Endodermal cell (in vitro differentiated cells): ENCODE data around the gene EIF2B4. TPM values are rescaled to one million over a fixed set of nuclear protein-coding genes. Genes with fewer than 3 reads are reported as not detected.

Source experiments
- DNase-seq: peaks from one replicate; pipeline ENCODE4 v3.0.0-alpha.2; 2017
- H3K27ac ChIP-seq: 2 replicates; pipeline ENCODE4 v1.5.1; 2013; ENCODE audit warnings: mild to moderate bottlenecking, low read depth, low read length, moderate library complexity
- H3K27me3 ChIP-seq: 2 replicates; pipeline ENCODE4 v1.6.1; 2013; ENCODE audit warnings: mild to moderate bottlenecking, low read length, moderate library complexity; ENCODE audit not compliant: insufficient read depth, control insufficient read depth, poor library complexity, severe bottlenecking
- H3K36me3 ChIP-seq: 2 replicates; pipeline ENCODE4 v1.7.0; 2013; ENCODE audit warnings: mild to moderate bottlenecking, low read length, moderate library complexity; ENCODE audit not compliant: control insufficient read depth, insufficient read depth
- H3K4me1 ChIP-seq: one replicate; pipeline ENCODE4 v1.7.0; 2013; ENCODE audit warnings: low read length; ENCODE audit not compliant: control insufficient read depth, insufficient read depth
- H3K4me3 ChIP-seq: 2 replicates; pipeline ENCODE4 v1.5.1; 2013; ENCODE audit warnings: mild to moderate bottlenecking, low read length, moderate library complexity
- H3K9ac ChIP-seq: 2 replicates; pipeline ENCODE4 v1.6.1; 2013; ENCODE audit warnings: mild to moderate bottlenecking, low read length, moderate library complexity; ENCODE audit not compliant: poor library complexity, severe bottlenecking; ENCODE audit errors: extremely low read depth
- H3K9me3 ChIP-seq: 2 replicates; pipeline ENCODE4 v1.6.1; 2013; ENCODE audit warnings: mild to moderate bottlenecking, low read length, moderate library complexity; ENCODE audit not compliant: control insufficient read depth
- H3K27ac Mint-ChIP-seq: 2 replicates; pipeline ENCODE4 v1.8.0; 2020; ENCODE audit warnings: mixed read lengths
- H3K27me3 Mint-ChIP-seq: 2 replicates; pipeline ENCODE4 v1.8.0; 2021; ENCODE audit warnings: mild to moderate bottlenecking, mixed read lengths; ENCODE audit not compliant: insufficient read depth
- H3K36me3 Mint-ChIP-seq: 2 replicates; pipeline ENCODE4 v1.8.0; 2020; ENCODE audit warnings: low read depth, mixed read lengths
- H3K4me1 Mint-ChIP-seq: 2 replicates; pipeline ENCODE4 v1.8.0; 2020; ENCODE audit warnings: mixed read lengths
- H3K4me3 Mint-ChIP-seq: 2 replicates; pipeline ENCODE4 v1.8.0; 2020; ENCODE audit warnings: mild to moderate bottlenecking, moderate library complexity, mixed read lengths
- H3K9me3 Mint-ChIP-seq: 2 replicates; pipeline ENCODE4 v1.8.0; 2020; ENCODE audit warnings: mild to moderate bottlenecking, mixed read lengths
- CTCF ChIP-seq: fragments of 200-600 bp; sonication (generic); conservative IDR thresholded peaks from 2 replicates; pipeline ENCODE4 v1.5.0; 2021; ENCODE audit warnings: antibody characterized with exemption, mild to moderate bottlenecking
- WGBS, 2 experiments: methylation state at CpG; one replicate each; pipeline versions ENCODE4 v1.1.5 to v1.1.7; 2013; ENCODE audit warnings: missing lambda C conversion rate in 2 of 2, mixed read lengths in 1 of 2; ENCODE audit not compliant: insufficient coverage in 1 of 2, insufficient read length in 1 of 2; 5-methylcytosine and 5-hydroxymethylcytosine counted together
- total RNA-seq, 2 donors: library from RNA; stranded (reverse); fragmentation: NEBNext Ultra II Directional in 1 of 2; extraction: Animal tissue kit (Norgen Biotek cat#: 25700) in 1 of 2; gene quantifications; 2 replicates in 1 of 2; 3 replicates in 1 of 2; pipeline ENCODE4 v1.2.1, GENCODE V29; 2021

Gene EIF2B4
- total RNA-seq, 2 donors from 2014 or later = 56.7 to 58.6 TPM

- no peak for DNase-seq
- Mint-ChIP-seq H3K4me1 (peaks cover 12% of the 10 kb centered on the region), H3K27me3 (no peaks in the 10 kb centered on the region), H3K4me3 (no peak overlapping the region), H3K27ac (no peak overlapping the region), H3K9me3 (no peaks in the 10 kb centered on the region), H3K36me3 (peaks cover 17% of the 10 kb centered on the region)
- no peak overlapping the region for H3K27ac ChIP-seq
- no peak for TF ChIP-seq CTCF
- no peak overlapping the region for H3K4me3 ChIP-seq
- no peaks in the 10 kb centered on the region for H3K36me3 ChIP-seq
- no peaks in the 10 kb centered on the region for H3K9me3 ChIP-seq
- H3K27me3 ChIP-seq = no peaks in the 10 kb centered on the region
- 94 to 97% methylated on average over 7 of the region's 7 CpGs for WGBS, 2 experiments
- H3K9ac ChIP-seq = no peak overlapping the region
- no peaks in the 10 kb centered on the region for H3K4me1 ChIP-seq
Observed at GRCh38 chr2:27350106-27350693, 19.9 kb downstream of the EIF2B4 start.

- no peak overlapping the region for H3K4me3 Mint-ChIP-seq
- H3K4me1 Mint-ChIP-seq = peaks cover under 1% of the 10 kb centered on the region
- WGBS, 2 experiments = 90 to 95% methylated on average over 2 of the region's 2 CpGs
- Histone ChIP-seq H3K27me3 (no peaks in the 10 kb centered on the region), H3K4me3 (no peak overlapping the region), H3K36me3 (peaks cover 10% of the 10 kb centered on the region), H3K27ac (no peak overlapping the region), H3K9ac (no peak overlapping the region), H3K4me1 (no peaks in the 10 kb centered on the region), H3K9me3 (no peaks in the 10 kb centered on the region)
- peaks cover 25% of the 10 kb centered on the region for H3K36me3 Mint-ChIP-seq
- no peaks in the 10 kb centered on the region for H3K27me3 Mint-ChIP-seq
- no peaks in the 10 kb centered on the region for H3K9me3 Mint-ChIP-seq
- TF ChIP-seq CTCF = no peak
- H3K27ac Mint-ChIP-seq = no peak overlapping the region
- no peak for DNase-seq
Observed at GRCh38 chr2:27347641-27348040, 22.5 kb downstream of the EIF2B4 start.

- Mint-ChIP-seq H3K36me3 (peaks cover 80% of the 10 kb centered on the region), H3K27me3 (no peaks in the 10 kb centered on the region), H3K4me1 (no peaks in the 10 kb centered on the region), H3K27ac (no peak overlapping the region), H3K4me3 (no peak overlapping the region), H3K9me3 (no peaks in the 10 kb centered on the region)
- Histone ChIP-seq H3K9me3 (no peaks in the 10 kb centered on the region), H3K9ac (no peak overlapping the region), H3K4me3 (no peak overlapping the region), H3K27me3 (no peaks in the 10 kb centered on the region), H3K27ac (no peak overlapping the region), H3K4me1 (no peaks in the 10 kb centered on the region), H3K36me3 (peaks cover 83% of the 10 kb centered on the region)
- WGBS, 2 experiments = 96 to 98% methylated on average over 5 to 7 of the region's 7 CpGs
- TF ChIP-seq CTCF = no peak
- DNase-seq = no peak
Observed at GRCh38 chr2:27336173-27336572, 34.0 kb downstream of the EIF2B4 start.
